NCI-H1092 treated with DMSO at 0.1 percent for 48 hours (cell line): ENCODE data around the gene PGA4.
"Not testable (repeated sequence)": the region's sequence is repeated elsewhere in the genome, so short reads cannot be mapped to it uniquely, and the experiment has no call there.

Experiments used
- DNase-seq: peaks from one replicate; lab custom pipeline; 2025; lab: John Stamatoyannopoulos, UW

The PGA4 gene

GRCh38 chr11:61250796-61251765 is 28.9 kb downstream of the PGA4 start:
- DNase-seq, result not testable (repeated sequence)

DNA sequence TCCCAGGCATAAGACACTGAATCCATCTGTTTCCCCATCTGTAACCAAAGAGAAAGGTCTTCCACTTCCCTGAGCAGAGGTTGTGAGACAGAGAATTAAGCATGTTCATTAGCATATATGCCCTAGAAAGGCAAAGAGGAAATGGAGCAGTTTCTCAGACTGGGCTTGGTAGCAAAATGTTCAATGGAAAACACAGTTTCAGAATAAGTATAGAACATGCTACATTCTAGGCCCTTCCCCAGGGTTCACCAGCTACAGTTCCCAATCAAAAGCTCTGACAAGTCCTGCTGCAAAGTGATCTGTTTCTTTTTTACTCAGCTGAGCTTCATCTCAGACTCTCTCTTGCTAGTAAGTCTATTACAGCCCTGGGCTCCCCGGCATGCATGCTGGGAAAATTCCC is 30.2 kb downstream of the PGA4 start:
- DNase-seq, result not testable (repeated sequence)

DNA sequence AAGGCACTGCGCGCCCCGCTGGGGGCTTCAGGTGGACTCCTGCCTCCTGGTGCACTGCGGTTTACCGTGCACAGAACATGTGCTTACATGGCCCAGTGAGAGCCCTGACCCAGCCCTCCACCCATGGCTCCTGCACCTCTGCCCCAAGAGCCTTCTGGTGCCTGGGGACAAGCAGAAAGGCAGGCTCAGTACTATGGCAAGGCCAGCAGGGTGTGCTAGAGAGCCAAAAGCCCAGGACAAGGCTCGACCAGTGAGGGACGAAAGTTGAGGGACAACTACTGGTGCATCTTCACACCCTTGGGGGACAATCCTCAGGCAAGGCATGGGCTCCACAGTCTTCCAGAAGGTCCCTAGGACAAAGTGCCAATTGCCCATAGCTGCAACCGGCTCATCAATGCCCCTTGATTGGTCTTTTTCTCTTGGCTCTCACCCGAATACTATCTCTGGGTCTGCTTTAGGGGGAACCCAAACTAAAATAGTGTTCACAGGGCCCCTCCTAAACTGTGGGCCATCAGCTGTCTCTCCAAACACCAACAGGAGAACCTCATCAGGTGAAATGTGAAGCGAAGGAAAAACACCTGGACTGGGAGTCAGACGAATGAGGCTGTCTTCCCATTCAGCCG is 32.4 kb downstream of the PGA4 start:
- peak; percentile 53 for DNase-seq

DNA sequence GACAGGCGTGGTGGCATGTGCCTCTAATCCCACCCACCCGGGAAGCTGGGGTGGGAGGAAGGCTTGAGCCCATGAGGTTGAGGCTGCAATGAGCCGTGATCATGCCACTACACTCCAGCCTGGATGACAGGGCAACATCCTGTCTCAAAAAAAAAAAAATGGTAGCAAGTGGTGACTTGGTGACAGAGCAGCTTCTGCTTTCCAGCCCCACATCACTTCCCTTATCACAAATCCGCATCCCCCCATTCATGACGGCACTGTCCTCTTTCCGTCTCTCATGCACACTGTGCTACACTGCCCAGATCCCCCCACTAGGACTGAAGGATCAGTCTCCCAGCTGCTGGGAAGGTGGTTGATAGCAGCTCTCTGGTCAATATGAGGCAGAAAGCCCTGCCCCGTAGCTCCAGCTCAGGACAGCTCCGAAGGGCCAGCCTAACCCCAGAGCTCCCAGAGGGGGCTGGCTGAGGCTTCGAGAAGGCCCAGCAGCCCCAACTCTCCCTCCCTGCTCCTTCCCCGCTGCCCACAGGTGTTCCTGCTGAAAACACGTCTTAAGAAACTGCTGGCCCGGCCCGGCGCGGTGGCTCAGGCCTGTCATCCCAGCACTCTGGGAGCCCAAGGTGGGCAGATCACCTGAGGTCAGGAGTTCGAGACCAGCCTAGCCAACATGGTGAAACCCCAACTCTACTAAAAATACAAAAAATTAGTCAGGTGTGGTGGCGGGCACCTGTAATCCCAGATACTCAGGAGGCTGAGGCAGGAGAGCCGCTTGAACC is 34.7 kb downstream of the PGA4 start:
- DNase-seq, result no peak

GRCh38 chr11:61258546-61258945 is 36.4 kb downstream of the PGA4 start:
- DNase-seq, result no peak

- DNase-seq, result no peak
These were observed 37.2 kb downstream of the PGA4 start for GRCh38 chr11:61259363-61259762.

DNA sequence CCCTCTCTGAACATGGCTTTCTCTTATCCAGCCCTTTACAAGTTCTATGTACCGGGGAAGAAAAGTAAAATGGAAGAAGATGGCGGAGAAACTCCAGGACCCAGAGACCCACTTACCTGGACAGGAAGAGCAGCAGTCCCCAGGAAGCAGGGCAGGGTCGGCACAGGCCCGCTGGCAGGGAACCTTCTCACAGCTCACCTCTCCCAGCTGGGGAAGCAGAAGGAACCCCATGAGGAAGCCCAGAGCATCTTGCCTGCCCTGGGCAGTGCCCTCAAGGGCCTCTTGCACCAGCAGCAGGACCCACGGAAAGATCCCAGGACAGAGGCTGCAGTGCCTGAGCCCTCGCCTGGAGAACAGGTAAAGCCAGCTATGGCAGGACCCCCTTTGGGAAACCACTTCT is 42.2 kb downstream of the PGA4 start:
- no peak for DNase-seq

DNA sequence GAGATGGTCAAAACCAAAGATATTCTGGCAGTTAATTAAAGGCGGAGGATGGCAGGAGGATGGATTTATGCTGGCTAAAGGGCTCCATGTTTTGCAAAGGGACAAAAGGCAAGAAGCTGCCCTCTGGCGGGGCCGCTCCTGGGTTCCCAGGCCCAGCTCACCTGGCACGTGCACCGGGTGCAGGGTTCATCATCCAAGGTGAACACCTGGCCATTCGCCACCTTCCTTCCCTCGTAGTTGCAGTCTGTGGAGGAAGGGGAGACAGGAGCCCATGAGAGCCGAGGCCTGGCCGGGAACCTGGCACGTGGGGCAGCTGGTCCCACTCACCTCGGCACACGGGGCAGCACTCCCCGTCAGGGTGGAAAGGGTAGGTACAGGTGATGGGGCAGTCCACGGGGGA is 42.6 kb downstream of the PGA4 start:
- no peak for DNase-seq

GRCh38 chr11:61265357-61265756 is 43.2 kb downstream of the PGA4 start:
- no peak for DNase-seq

DNA sequence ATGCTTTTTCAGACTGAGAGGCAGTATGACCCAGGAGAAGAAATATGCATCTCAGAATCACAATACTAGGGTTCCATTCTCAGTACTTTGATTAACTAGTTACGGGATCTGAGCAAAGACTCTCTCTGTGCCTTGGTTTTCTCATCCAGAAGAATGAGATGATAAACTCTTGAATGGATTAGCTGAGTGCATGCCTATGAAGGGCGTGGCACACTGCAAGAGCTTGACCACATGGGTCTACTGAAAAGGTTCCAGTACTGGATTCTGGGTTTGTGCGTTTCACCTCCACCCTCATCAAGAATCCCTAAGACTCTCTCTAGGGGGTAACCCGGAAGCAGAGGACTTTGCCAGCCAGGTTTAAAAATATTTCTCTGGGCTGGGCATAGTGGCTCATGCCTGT is 44.5 kb downstream of the PGA4 start:
- no peak for DNase-seq

DNA sequence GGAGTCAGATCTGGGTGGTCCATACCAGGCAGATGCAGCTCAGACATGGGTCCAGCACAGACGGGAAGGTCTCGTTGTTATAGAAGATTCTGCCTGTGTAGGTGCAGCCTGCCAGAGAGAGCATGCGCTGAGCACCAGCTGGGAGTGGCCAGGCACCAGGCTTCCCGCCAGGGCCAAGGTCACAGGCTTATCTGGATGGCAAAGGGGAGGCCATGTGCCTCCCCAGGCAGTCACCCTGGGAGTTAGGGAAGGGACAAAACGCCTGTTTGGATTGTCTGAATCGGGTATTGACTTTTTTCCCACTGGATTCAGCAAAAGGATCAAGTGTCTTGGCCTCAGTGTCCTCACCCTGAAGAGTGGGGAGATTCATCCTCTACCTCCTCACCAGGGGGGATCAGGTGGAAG is 45.3 kb downstream of the PGA4 start:
- DNase-seq, result no peak

DNA sequence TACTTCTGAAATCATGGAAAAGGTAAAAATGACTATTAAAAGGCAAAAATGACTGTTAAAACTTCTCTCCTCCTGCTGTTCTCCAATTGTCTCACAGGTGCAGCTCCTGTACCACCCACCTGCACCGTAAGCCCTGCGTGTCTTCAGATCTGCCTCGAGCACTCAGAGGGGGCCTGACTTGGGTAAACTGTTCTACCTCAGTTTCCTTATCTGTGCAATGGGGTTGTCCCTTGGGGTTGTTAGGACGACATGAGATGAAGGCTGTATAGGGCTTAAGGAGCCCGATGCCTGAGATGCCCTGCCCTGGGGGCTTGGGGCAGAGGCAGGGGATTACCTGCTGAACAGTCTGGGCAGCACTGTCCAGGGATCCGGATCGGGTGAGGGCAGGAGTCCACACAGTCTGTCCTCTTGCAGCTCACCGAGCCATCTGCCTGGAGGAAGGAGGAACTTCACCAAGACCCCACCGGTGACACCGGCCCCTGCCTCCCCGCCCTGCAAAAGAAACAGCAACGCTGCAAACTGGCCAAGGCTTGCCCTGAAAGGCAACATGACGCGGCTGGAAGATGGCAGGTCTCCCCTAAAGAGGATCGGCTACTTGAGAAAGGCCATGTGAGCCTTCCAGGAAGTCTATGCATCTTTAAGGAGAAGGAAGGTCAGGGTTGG is 46.6 kb downstream of the PGA4 start:
- no peak for DNase-seq

DNA sequence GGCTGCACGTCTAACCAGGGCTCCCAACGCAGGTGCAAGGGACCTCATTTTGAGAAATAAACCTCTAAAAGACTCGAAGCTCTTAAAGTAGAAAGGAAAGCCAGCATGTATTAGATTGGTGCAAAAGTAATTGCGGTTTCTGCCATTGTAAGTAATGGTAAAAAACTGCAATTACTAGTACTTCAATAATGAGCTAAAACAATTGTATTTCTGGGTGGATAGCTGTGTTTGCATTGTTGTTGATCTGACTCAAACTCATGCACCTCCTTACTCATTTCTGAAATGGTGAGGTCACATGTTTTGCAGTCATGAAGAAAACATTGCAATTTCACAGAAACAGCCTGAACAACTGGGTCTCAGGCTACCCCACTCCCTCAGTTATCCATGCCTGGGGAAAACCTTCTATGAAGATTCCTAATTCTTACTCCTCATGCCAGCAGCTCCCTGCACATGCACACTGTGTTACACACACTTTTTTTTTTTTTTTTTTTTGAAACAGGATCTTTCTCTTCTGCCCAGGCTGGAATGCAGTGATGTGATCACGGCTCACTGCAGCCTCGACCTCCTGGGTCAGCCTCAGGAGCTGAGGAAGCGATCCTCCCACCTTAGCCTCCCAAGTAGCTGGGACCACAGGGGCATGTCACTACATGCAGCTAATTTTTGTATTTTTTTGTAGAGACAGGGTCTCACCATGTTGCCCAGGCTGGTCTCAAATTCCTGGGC is 48.4 kb downstream of the PGA4 start:
- no peak for DNase-seq

DNA sequence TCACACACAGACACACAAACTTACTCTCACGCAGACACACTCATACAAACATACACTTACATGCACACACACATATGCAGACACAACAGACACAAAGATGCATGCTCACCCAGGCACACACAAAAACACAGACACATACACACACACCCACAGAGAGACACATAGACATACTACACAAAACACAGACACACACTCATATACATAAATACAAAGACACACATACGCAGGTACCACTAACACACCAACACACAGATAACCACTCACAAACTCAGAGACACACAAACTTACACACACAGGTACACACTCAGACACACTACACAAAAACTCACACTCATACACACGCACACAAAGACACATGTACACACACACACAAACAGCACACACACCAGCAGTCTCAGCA is 50.6 kb downstream of the PGA4 start:
- DNase-seq, result no peak

DNA sequence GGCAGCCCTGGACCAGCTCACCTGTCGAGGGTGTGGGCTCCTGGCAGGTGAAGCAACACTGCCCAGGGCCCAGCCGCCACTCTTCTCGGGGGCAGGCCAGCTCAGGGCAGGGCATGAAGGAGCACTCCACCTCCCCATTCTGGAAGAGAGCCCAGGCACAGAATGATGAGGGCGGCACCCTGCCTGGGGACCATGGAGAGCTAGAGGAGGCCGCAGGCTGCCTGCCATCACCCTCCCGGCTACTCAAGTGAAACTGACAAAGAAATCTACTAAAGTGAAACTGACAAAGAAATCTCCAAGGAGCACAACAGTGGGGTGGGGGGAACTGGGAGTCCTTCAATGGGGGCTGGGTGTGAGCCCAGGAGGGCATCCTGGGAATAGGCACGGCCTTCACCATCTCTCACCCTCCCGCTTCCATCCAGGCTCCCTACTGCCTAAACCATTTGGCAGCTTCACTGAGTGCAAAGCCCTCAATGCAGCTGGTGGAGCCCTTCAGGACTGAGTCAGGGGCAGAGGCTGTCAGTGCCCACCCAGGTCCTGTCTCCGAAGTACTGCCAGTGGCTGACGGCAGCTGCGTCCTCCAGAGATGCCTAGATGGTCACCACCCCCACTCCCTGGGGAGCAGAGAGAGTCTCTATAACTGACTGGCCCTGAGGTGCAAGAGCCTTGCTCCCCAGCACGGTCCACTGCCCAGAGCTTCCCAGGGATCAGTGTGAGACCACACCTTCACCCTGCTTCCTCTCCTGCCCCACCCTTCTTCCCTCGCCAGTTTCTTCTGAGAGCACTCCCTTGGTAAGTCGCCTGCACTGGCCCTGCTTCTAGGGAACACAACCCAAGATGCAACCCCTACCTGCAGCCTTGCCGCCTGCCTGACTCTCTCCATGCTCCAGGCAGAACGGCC is 51.3 kb downstream of the PGA4 start:
- DNase-seq, result peak; percentile 46

GRCh38 chr11:61274084-61274483 is 51.9 kb downstream of the PGA4 start:
- DNase-seq, result no peak

DNA sequence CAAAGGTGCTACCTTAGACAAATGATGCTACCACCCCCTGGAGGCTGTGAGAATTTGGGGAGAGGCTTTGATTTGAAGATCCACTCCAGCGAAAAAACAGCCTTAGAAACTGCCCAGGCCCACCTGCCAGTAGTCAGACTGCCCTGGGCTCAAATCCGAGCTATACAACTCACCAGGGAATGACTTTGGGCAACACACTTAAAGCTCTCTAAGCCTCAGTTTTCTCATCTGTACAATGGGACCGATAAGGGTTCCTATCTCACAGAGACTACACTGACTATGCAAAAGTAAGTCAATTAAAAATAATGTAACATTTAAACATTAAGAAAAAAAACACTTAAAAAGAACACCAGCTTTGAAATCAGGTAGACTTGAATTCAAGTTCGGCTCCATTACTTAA is 53.0 kb downstream of the PGA4 start:
- no peak for DNase-seq

DNA sequence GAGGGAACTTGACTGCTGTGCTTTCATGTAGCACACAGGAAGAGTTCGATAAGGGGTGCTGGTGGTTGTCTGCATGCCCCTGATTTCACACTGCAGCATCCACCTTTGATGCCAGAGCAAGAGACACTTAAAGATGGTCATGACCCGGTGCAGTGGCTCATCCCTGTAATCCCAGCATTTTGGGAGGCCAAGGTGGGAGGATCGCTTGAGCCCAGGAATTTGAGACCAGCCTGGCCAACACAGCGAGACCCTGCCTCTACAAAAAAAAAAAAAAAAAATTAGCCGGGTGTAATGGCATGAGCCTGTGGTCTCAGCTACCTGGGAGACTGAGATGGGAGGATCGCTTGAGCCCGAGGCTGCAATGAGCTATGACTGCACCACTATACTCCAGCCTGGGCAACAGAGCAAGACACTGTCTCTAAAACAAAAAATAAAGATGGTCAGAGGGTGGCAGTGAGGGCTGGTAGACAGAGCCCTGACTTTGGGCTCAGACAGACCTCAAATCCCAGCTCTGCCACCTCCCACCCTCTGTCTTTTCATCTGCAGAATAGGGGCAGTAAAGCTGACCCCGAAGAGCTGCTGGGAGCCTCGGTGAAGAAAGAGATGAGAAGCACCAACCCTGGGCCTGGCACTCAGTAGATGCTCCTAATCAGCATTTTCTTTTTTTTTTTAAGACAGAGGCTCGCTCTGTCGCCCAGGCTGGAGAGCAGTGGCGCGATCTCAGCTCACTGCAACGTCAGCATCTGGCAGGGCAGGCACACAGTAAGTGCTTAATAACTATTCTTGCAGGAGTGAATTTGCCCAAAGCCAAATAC is 55.2 kb downstream of the PGA4 start:
- DNase-seq, result no peak

DNA sequence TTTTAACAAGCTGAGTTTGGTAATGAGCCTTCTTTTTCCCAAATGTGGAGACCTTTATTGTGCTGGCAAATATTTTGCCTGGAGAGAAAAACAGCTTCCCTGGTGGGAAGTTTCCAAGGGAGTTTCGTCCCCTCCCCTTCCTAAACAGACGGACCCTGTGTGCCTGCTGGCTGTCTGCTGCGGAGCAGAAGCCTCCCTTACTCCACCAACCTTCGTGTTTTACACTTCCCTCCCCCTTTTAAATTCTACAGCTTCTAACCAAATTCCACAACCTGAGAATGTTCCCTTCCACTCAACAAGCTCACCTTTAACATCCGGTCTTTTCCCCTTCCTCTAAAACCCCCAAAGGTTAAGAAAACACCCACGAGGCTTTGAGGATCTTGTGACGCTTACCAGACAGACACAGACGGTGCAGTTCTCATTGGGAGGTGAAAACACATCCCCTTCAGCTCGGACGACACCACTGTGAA is 55.9 kb downstream of the PGA4 start:
- DNase-seq, result no peak
